Measurements from ENCODE around the gene TMEM30B. TPM values are rescaled to one million over a fixed set of nuclear protein-coding genes. Genes with fewer than 3 reads are reported as not detected.

The TMEM30B gene
- total and polyA plus RNA-seq, 2 of the 8 experiments (the other 6 are each of a cell fraction or from before 2014, with no cell fraction given): 11.2 to 18.7 TPM

DNA sequence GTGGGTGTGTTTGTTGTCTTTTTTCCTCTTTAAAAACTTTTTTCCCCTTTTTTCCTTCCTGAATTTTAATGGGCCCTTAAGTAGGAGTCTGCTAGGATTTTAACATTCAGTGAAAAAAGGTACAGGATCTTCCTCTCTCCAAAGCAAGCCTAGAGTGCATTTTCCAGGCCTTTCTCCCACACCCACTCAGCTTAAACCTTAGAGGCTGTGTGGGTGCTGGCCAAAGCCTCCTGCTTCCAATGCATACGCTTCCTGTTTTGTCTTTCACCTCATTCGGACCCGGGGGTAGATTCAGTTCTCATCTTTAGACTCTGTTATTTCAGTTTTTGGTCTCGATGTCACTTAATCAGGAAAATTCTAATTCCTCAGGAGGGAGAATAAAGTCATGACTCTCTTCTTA lies 51.2 kb downstream of the TMEM30B start (continued):
- TF ChIP-seq, protein P1, sequence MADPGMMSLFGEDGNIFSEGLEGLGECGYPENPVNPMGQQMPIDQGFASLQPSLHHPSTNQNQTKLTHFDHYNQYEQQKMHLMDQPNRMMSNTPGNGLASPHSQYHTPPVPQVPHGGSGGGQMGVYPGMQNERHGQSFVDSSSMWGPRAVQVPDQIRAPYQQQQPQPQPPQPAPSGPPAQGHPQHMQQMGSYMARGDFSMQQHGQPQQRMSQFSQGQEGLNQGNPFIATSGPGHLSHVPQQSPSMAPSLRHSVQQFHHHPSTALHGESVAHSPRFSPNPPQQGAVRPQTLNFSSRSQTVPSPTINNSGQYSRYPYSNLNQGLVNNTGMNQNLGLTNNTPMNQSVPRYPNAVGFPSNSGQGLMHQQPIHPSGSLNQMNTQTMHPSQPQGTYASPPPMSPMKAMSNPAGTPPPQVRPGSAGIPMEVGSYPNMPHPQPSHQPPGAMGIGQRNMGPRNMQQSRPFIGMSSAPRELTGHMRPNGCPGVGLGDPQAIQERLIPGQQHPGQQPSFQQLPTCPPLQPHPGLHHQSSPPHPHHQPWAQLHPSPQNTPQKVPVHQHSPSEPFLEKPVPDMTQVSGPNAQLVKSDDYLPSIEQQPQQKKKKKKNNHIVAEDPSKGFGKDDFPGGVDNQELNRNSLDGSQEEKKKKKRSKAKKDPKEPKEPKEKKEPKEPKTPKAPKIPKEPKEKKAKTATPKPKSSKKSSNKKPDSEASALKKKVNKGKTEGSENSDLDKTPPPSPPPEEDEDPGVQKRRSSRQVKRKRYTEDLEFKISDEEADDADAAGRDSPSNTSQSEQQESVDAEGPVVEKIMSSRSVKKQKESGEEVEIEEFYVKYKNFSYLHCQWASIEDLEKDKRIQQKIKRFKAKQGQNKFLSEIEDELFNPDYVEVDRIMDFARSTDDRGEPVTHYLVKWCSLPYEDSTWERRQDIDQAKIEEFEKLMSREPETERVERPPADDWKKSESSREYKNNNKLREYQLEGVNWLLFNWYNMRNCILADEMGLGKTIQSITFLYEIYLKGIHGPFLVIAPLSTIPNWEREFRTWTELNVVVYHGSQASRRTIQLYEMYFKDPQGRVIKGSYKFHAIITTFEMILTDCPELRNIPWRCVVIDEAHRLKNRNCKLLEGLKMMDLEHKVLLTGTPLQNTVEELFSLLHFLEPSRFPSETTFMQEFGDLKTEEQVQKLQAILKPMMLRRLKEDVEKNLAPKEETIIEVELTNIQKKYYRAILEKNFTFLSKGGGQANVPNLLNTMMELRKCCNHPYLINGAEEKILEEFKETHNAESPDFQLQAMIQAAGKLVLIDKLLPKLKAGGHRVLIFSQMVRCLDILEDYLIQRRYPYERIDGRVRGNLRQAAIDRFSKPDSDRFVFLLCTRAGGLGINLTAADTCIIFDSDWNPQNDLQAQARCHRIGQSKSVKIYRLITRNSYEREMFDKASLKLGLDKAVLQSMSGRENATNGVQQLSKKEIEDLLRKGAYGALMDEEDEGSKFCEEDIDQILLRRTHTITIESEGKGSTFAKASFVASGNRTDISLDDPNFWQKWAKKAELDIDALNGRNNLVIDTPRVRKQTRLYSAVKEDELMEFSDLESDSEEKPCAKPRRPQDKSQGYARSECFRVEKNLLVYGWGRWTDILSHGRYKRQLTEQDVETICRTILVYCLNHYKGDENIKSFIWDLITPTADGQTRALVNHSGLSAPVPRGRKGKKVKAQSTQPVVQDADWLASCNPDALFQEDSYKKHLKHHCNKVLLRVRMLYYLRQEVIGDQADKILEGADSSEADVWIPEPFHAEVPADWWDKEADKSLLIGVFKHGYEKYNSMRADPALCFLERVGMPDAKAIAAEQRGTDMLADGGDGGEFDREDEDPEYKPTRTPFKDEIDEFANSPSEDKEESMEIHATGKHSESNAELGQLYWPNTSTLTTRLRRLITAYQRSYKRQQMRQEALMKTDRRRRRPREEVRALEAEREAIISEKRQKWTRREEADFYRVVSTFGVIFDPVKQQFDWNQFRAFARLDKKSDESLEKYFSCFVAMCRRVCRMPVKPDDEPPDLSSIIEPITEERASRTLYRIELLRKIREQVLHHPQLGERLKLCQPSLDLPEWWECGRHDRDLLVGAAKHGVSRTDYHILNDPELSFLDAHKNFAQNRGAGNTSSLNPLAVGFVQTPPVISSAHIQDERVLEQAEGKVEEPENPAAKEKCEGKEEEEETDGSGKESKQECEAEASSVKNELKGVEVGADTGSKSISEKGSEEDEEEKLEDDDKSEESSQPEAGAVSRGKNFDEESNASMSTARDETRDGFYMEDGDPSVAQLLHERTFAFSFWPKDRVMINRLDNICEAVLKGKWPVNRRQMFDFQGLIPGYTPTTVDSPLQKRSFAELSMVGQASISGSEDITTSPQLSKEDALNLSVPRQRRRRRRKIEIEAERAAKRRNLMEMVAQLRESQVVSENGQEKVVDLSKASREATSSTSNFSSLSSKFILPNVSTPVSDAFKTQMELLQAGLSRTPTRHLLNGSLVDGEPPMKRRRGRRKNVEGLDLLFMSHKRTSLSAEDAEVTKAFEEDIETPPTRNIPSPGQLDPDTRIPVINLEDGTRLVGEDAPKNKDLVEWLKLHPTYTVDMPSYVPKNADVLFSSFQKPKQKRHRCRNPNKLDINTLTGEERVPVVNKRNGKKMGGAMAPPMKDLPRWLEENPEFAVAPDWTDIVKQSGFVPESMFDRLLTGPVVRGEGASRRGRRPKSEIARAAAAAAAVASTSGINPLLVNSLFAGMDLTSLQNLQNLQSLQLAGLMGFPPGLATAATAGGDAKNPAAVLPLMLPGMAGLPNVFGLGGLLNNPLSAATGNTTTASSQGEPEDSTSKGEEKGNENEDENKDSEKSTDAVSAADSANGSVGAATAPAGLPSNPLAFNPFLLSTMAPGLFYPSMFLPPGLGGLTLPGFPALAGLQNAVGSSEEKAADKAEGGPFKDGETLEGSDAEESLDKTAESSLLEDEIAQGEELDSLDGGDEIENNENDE (IDR thresholded peaks at IDR 0.05; ENCODE audit: insufficient replicate concordance, low read length): no peak
- TF ChIP-seq SRF (IDR thresholded peaks at IDR 0.05; ENCODE audit: low read depth, low read length) (no peak), TCF12 (IDR thresholded peaks at IDR 0.05; ENCODE audit: low read depth, low read length) (no peak), POU5F1 (IDR thresholded peaks at IDR 0.05; ENCODE audit: low read depth, low read length) (no peak), CBX8 (IDR thresholded peaks at IDR 0.05; ENCODE audit: borderline replicate concordance, low read depth, low read length) (no peak), HDAC6 (IDR thresholded peaks at IDR 0.05; ENCODE audit: low read depth, low read length) (no peak), CBX5 (IDR thresholded peaks at IDR 0.05; ENCODE audit: low read depth, low read length) (no peak)
- TF ChIP-seq, protein P2, sequence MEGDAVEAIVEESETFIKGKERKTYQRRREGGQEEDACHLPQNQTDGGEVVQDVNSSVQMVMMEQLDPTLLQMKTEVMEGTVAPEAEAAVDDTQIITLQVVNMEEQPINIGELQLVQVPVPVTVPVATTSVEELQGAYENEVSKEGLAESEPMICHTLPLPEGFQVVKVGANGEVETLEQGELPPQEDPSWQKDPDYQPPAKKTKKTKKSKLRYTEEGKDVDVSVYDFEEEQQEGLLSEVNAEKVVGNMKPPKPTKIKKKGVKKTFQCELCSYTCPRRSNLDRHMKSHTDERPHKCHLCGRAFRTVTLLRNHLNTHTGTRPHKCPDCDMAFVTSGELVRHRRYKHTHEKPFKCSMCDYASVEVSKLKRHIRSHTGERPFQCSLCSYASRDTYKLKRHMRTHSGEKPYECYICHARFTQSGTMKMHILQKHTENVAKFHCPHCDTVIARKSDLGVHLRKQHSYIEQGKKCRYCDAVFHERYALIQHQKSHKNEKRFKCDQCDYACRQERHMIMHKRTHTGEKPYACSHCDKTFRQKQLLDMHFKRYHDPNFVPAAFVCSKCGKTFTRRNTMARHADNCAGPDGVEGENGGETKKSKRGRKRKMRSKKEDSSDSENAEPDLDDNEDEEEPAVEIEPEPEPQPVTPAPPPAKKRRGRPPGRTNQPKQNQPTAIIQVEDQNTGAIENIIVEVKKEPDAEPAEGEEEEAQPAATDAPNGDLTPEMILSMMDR (IDR thresholded peaks at IDR 0.05; ENCODE audit: control extremely low read depth in 1 of 3, insufficient read depth in 1 of 3, low read depth in 1 of 3, low read length in 3 of 3): no peak
- TF ChIP-seq, protein P3, sequence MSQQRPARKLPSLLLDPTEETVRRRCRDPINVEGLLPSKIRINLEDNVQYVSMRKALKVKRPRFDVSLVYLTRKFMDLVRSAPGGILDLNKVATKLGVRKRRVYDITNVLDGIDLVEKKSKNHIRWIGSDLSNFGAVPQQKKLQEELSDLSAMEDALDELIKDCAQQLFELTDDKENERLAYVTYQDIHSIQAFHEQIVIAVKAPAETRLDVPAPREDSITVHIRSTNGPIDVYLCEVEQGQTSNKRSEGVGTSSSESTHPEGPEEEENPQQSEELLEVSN (IDR thresholded peaks at IDR 0.05): no peak

Data from H1 (cell line).